GM12878 (cell line): ENCODE results near the gene CYB5RL. TPM values are rescaled to one million over a fixed set of nuclear protein-coding genes. Genes with fewer than 3 reads are reported as not detected.

ENCODE experiments used
- ASH2L ChIP-seq: fragments of 300-600, 200-600 bp; sonication (generic); IDR thresholded peaks from 2 replicates; pipeline ENCODE4 v1.6.1; 2017; ENCODE audit warnings: low read depth, mild to moderate bottlenecking, borderline replicate concordance
- BCLAF1 ChIP-seq: fragments of 450-650 bp; IDR thresholded peaks from 2 replicates; pipeline ENCODE4 v1.6.1; 2017; ENCODE audit warnings: antibody characterized with exemption, mild to moderate bottlenecking, moderate library complexity
- CBX5 ChIP-seq: sonication (generic); IDR thresholded peaks from 2 replicates; pipeline ENCODE4 v1.6.1; 2016; ENCODE audit warnings: low read depth, moderate library complexity, mild to moderate bottlenecking, inconsistent platforms
- CREM ChIP-seq: IDR thresholded peaks from 2 replicates; pipeline ENCODE4 v1.6.1; 2014; ENCODE audit warnings: antibody characterized with exemption, low read depth
- KDM1A ChIP-seq: fragments of 200-600 bp; sonication (generic); IDR thresholded peaks from 2 replicates; pipeline ENCODE4 v1.6.1; 2016; ENCODE audit warnings: borderline replicate concordance
- MEF2B ChIP-seq: fragments of 450-650 bp; IDR thresholded peaks from 2 replicates; pipeline ENCODE4 v1.6.1; 2018; ENCODE audit warnings: mild to moderate bottlenecking, moderate library complexity; ENCODE audit not compliant: partially characterized antibody, poor library complexity, severe bottlenecking
- MXI1 ChIP-seq: fragments of 150-350 bp; IDR thresholded peaks from 2 replicates; pipeline ENCODE4 v1.6.1; 2011; ENCODE audit warnings: low read depth, mild to moderate bottlenecking, inconsistent platforms, low read length, improper control_type of control experiment
- MYB ChIP-seq: fragments of 150-350 bp; IDR thresholded peaks from 2 replicates; pipeline ENCODE4 v1.6.1; 2014; ENCODE audit warnings: mild to moderate bottlenecking, low read depth, low read length, borderline replicate concordance
- NFIC ChIP-seq: IDR thresholded peaks from 2 replicates; pipeline ENCODE4 v1.6.1; 2012; ENCODE audit warnings: low read depth, mild to moderate bottlenecking, inconsistent platforms, low read length, moderate library complexity
- NFYA ChIP-seq: IDR thresholded peaks from 2 replicates; pipeline ENCODE4 v1.6.1; 2011; ENCODE audit warnings: low read depth, mild to moderate bottlenecking, low read length, improper control_type of control experiment, borderline replicate concordance
- PAX5 ChIP-seq: IDR thresholded peaks from 2 replicates; pipeline ENCODE4 v1.6.1; 2011; ENCODE audit warnings: low read depth, low read length, borderline replicate concordance
- PAX8 ChIP-seq: fragments of 450-650 bp; IDR thresholded peaks from 2 replicates; pipeline ENCODE4 v1.6.1; 2017; ENCODE audit warnings: mild to moderate bottlenecking, moderate library complexity
- PBX3 ChIP-seq: IDR thresholded peaks from 2 replicates; pipeline ENCODE4 v1.6.1; 2011; ENCODE audit warnings: mild to moderate bottlenecking, low read depth, low read length, moderate library complexity; ENCODE audit not compliant: insufficient replicate concordance
- POLR2AphosphoS2 ChIP-seq: IDR thresholded peaks from 2 replicates; pipeline ENCODE4 v1.6.1; 2011; ENCODE audit warnings: low read depth, mild to moderate bottlenecking, low read length, improper control_type of control experiment, moderate library complexity
- RCOR1 ChIP-seq: conservative IDR thresholded peaks from 2 replicates; pipeline ENCODE4 v1.6.1; 2012; ENCODE audit warnings: low read depth, low read length, improper control_type of control experiment
- SMC3 ChIP-seq: IDR thresholded peaks from 2 replicates; pipeline ENCODE4 v1.6.1; 2011; ENCODE audit warnings: low read length, improper control_type of control experiment, borderline replicate concordance
- SREBF2 ChIP-seq: IDR thresholded peaks from 2 replicates; pipeline ENCODE4 v1.6.1; 2012; ENCODE audit warnings: mild to moderate bottlenecking, low read length
- STAT1 ChIP-seq: fragments of 450-650 bp; conservative IDR thresholded peaks from 2 replicates; pipeline ENCODE4 v1.6.1; 2014; ENCODE audit warnings: antibody characterized with exemption, mild to moderate bottlenecking
- ZNF217 ChIP-seq: fragments of 450-650 bp; IDR thresholded peaks from 2 replicates; pipeline ENCODE4 v1.6.1; 2017; ENCODE audit warnings: antibody characterized with exemption, mild to moderate bottlenecking
- ZNF274 ChIP-seq: IDR thresholded peaks from one replicate; pipeline ENCODE4 v1.8.0; 2011; ENCODE audit not compliant: insufficient read length, insufficient read depth
- ZNF384 ChIP-seq: IDR thresholded peaks from 2 replicates; pipeline ENCODE4 v1.6.1; 2012; ENCODE audit warnings: low read depth, mild to moderate bottlenecking, low read length, improper control_type of control experiment, borderline replicate concordance
- ZZZ3 ChIP-seq: IDR thresholded peaks from 2 replicates; pipeline ENCODE4 v1.6.1; 2011; ENCODE audit warnings: low read depth; ENCODE audit not compliant: control insufficient read depth, insufficient read length
- polyA plus RNA-seq, 11 experiments: library from polyadenylated mRNA; depleted of rRNA in 4 of 11; unstranded in 6 of 11; stranded (reverse) in 5 of 11; fragments of >200 nt; fragmentation: Nextera tagmentation in 4 of 11; fragmentation: Illumina TruSeq in 1 of 11; extraction: Ambion mirVana in 4 of 11; extraction: Trizol in 1 of 11; gene quantifications; 1 replicate in 1 of 11; 2 replicates in 10 of 11; pipeline versions ENCODE4 v1.2.1 to v1.2.3, GENCODE V29; 2011 to 2016; ENCODE audit warnings: inconsistent platforms in 2 of 11, missing spikeins in 2 of 11, low read depth in 1 of 11
- total RNA-seq, 4 experiments: library from RNA; depleted of rRNA in 3 of 4; stranded (reverse); fragments of >200 nt in 3 of 4; fragmentation: Illumina TruSeq in 1 of 4; extraction: Trizol in 1 of 4; gene quantifications; 2 replicates each; pipeline versions ENCODE4 v1.2.1 to v1.2.3, GENCODE V29; 2013 to 2021
- TF ChIP-seq, protein P1 (sequence below): IDR thresholded peaks from 2 replicates; pipeline ENCODE4 v1.6.1; 2011; ENCODE audit warnings: borderline replicate concordance, low read depth, mild to moderate bottlenecking, moderate library complexity, mixed read lengths, low read length; ENCODE audit not compliant: insufficient read depth; ENCODE audit errors: extremely low read length
- TF ChIP-seq, protein P2 (sequence below): fragments of 450-650 bp; conservative IDR thresholded peaks from 2 replicates; pipeline ENCODE4 v1.6.1; 2017; ENCODE audit warnings: mild to moderate bottlenecking, moderate library complexity

Gene CYB5RL
- total and polyA plus RNA-seq, 10 of the 15 experiments (the other 5 are each of a cell fraction or from before 2014, with no cell fraction given): 3.1 to 8.7 (median 7.2) TPM

- no peak for TF ChIP-seq RCOR1
- TF ChIP-seq PBX3: peak; percentile 99
- TF ChIP-seq MXI1: peak; percentile 85
- TF ChIP-seq SMC3: no peak
- TF ChIP-seq, protein P1, sequence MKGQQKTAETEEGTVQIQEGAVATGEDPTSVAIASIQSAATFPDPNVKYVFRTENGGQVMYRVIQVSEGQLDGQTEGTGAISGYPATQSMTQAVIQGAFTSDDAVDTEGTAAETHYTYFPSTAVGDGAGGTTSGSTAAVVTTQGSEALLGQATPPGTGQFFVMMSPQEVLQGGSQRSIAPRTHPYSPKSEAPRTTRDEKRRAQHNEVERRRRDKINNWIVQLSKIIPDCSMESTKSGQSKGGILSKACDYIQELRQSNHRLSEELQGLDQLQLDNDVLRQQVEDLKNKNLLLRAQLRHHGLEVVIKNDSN: peak; percentile 34
- no peak for TF ChIP-seq STAT1
- TF ChIP-seq NFIC: no peak
- TF ChIP-seq CREM: peak; percentile 68; the same call in 1 of the 2 replicates
- TF ChIP-seq PAX5: 0 out of 2 replicates have a peak, but pooled peaks have one; percentile 24
- TF ChIP-seq ASH2L: no peak
- TF ChIP-seq BCLAF1: no peak
- TF ChIP-seq SREBF2: no peak
- no peak for TF ChIP-seq ZNF217
- TF ChIP-seq, protein P2, sequence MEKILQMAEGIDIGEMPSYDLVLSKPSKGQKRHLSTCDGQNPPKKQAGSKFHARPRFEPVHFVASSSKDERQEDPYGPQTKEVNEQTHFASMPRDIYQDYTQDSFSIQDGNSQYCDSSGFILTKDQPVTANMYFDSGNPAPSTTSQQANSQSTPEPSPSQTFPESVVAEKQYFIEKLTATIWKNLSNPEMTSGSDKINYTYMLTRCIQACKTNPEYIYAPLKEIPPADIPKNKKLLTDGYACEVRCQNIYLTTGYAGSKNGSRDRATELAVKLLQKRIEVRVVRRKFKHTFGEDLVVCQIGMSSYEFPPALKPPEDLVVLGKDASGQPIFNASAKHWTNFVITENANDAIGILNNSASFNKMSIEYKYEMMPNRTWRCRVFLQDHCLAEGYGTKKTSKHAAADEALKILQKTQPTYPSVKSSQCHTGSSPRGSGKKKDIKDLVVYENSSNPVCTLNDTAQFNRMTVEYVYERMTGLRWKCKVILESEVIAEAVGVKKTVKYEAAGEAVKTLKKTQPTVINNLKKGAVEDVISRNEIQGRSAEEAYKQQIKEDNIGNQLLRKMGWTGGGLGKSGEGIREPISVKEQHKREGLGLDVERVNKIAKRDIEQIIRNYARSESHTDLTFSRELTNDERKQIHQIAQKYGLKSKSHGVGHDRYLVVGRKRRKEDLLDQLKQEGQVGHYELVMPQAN: peak; percentile 58; the same call in 1 of the 2 replicates
- no peak for TF ChIP-seq ZZZ3
- peak; percentile 67; the same call in 1 of the 2 replicates for TF ChIP-seq POLR2AphosphoS2
- TF ChIP-seq ZNF384: no peak
- TF ChIP-seq ZNF274: no peak
- no peak for TF ChIP-seq MEF2B
- no peak for TF ChIP-seq PAX8
- TF ChIP-seq KDM1A: no peak
- TF ChIP-seq CBX5: no peak
- TF ChIP-seq NFYA: peak; percentile 84
- TF ChIP-seq MYB: no peak
Measured at GRCh38 chr1:54199765-54200518, at the start of gene CYB5RL, which contains the start of gene MRPL37 (continued).
